Measurements from ENCODE around the gene MGAT5B.

MGAT5B gene

DNA sequence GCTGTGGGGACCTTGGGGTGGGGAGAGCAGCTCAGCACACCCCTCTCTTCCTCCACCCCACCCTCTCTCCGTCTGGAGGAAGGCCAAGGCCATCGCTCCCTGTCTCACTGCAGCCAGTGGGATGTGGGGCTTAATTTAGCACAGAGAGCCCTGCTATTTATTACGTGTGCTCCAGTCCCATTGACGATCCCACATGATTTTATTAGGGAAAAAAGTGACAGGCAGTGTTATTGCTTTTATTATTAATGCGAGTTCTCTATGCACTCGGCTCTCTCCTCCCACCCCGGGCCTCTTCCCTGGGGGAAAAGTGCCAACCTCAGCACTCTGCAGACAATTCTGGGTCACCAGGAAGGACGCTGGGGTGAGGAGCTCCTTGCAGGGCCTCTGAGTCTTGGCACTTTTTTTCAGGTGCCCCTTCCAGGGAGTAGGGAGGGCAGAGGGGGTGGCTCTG lies 57.3 kb downstream of the MGAT5B start:
- no peak for DNase-seq (ENCODE audit: low read depth, low spot score)
- Histone ChIP-seq H3K36me3 (ENCODE audit: control insufficient read depth, insufficient read depth, low read length) (no peaks in the 10 kb centered on the region), H3K4me3 (ENCODE audit: low read length) (no peak overlapping the region), H3K4me1 (ENCODE audit: control insufficient read depth, insufficient read depth, low read length) (no peaks in the 10 kb centered on the region), H3K27ac (ENCODE audit: low read length) (no peak overlapping the region), H3K9me3 (ENCODE audit: control insufficient read depth, insufficient read depth, low read length) (no peaks in the 10 kb centered on the region), H3K27me3 (ENCODE audit: control insufficient read depth, insufficient read depth, low read length) (no peaks in the 10 kb centered on the region)
- WGBS (ENCODE audit: insufficient coverage, insufficient read length) = no CpG with 5 or more reads among the region's 8 CpGs

GRCh38 chr17:76926237-76926866 lies 58.1 kb downstream of the MGAT5B start:
- Histone ChIP-seq H3K4me1 (ENCODE audit: control insufficient read depth, insufficient read depth, low read length) (no peaks in the 10 kb centered on the region), H3K27me3 (ENCODE audit: control insufficient read depth, insufficient read depth, low read length) (no peaks in the 10 kb centered on the region), H3K27ac (ENCODE audit: low read length) (no peak overlapping the region), H3K36me3 (ENCODE audit: control insufficient read depth, insufficient read depth, low read length) (no peaks in the 10 kb centered on the region), H3K9me3 (ENCODE audit: control insufficient read depth, insufficient read depth, low read length) (no peaks in the 10 kb centered on the region), H3K4me3 (ENCODE audit: low read length) (no peak overlapping the region)
- no peak for DNase-seq (ENCODE audit: low read depth, low spot score)
- WGBS (ENCODE audit: insufficient coverage, insufficient read length) = no CpG with 5 or more reads among the region's 17 CpGs

DNA sequence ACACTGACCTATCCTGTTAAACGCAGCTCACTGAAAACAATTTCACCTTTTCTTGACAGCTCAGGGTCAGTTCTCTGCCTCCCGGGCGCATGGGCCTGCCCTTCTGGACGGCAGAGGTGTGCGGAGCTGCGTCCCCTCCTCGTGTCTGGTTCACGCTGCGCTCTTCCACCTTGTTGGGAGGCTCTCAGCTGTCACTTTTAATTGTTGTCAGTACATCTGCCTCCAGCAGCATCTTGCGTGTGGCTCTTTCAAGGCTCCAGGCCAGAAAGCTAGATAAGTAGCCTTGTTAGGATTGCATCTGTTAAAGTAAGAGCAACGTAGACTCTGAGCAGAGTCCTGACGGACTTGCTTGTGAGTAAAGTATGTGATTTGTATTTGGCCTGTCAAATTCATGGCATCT lies 59.4 kb downstream of the MGAT5B start:
- H3K36me3 ChIP-seq (ENCODE audit: control insufficient read depth, insufficient read depth, low read length) = no peaks in the 10 kb centered on the region
- WGBS (ENCODE audit: insufficient coverage, insufficient read length) = no CpG with 5 or more reads among the region's 12 CpGs
- H3K27me3 ChIP-seq (ENCODE audit: control insufficient read depth, insufficient read depth, low read length) = no peaks in the 10 kb centered on the region
- H3K4me1 ChIP-seq (ENCODE audit: control insufficient read depth, insufficient read depth, low read length) = no peaks in the 10 kb centered on the region
- H3K27ac ChIP-seq (ENCODE audit: low read length) = no peak overlapping the region
- H3K9me3 ChIP-seq (ENCODE audit: control insufficient read depth, insufficient read depth, low read length) = no peaks in the 10 kb centered on the region
- H3K4me3 ChIP-seq (ENCODE audit: low read length) = no peak overlapping the region
- no peak for DNase-seq (ENCODE audit: low read depth, low spot score)

DNA sequence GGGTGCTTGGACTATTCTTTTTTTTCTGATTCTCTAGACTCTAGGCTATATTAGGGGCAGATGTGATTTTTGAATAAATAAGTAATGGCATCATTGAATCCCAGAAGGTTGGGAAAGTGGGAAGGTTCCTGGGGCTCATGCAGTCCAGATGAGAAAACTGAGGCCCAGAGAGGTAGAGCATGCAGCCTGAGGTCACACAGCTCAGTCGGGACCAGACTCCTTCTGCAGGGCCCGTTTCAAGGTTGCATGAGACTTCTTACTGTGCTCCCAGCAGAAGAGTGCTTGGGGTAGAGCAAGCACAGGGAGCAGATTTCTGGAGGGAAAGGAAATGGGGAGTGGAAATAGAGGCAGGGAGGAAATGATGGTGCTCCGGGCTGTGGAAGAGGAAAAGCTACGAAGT lies 59.8 kb downstream of the MGAT5B start:
- no peak overlapping the region for H3K4me3 ChIP-seq (ENCODE audit: low read length)
- no peaks in the 10 kb centered on the region for H3K4me1 ChIP-seq (ENCODE audit: control insufficient read depth, insufficient read depth, low read length)
- H3K9me3 ChIP-seq (ENCODE audit: control insufficient read depth, insufficient read depth, low read length) = no peaks in the 10 kb centered on the region
- no peak overlapping the region for H3K27ac ChIP-seq (ENCODE audit: low read length)
- WGBS (ENCODE audit: insufficient coverage, insufficient read length) = no CpG with 5 or more reads among the region's 4 CpGs
- no peak for DNase-seq (ENCODE audit: low read depth, low spot score)
- H3K27me3 ChIP-seq (ENCODE audit: control insufficient read depth, insufficient read depth, low read length) = no peaks in the 10 kb centered on the region
- H3K36me3 ChIP-seq (ENCODE audit: control insufficient read depth, insufficient read depth, low read length) = no peaks in the 10 kb centered on the region

DNA sequence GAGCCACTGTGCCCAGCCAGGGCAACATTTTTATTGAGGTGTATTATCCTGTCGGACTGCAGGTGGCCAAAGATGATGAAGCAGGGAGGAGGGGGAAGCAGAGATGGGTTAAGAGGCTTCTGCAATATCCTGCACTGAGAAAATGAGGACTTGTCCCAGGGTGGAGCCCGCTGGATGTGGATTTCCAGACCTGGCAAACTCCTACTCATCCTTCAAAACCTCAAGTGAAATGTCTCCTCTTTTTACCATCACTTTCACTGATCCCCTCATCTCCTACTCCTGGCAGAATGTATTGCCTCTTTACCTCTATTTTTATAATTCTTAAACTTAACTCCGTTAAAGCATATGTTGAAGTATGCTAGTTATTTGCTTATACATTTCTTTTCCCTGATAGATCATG lies 60.9 kb downstream of the MGAT5B start:
- Histone ChIP-seq H3K4me3 (ENCODE audit: low read length) (no peak overlapping the region), H3K4me1 (ENCODE audit: control insufficient read depth, insufficient read depth, low read length) (no peaks in the 10 kb centered on the region), H3K9me3 (ENCODE audit: control insufficient read depth, insufficient read depth, low read length) (no peaks in the 10 kb centered on the region), H3K27ac (ENCODE audit: low read length) (no peak overlapping the region), H3K27me3 (ENCODE audit: control insufficient read depth, insufficient read depth, low read length) (no peaks in the 10 kb centered on the region), H3K36me3 (ENCODE audit: control insufficient read depth, insufficient read depth, low read length) (no peaks in the 10 kb centered on the region)
- no peak for DNase-seq (ENCODE audit: low read depth, low spot score)
- 100% methylated on average over 1 of the region's 3 CpGs for WGBS (ENCODE audit: insufficient coverage, insufficient read length)

DNA sequence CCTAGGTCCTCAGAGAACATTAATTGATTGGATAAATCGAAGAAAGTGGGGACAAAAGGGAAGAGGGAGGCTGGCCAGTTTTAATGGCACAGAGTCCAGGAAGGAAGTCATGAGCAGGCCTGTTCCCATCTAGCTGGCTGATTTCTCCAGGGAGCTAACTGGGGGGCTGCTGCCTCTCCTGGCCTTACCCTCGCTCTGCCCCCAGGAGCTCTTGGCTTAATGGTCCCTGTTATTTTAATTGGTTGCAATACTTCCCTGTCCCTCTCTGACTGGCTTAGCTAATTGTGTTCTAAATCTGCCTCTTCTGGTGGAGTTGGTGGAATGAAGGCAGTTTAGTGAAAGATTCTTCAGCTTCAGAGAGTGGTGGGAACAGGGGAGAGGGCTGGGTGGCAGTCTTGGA lies 61.4 kb downstream of the MGAT5B start:
- Histone ChIP-seq H3K27ac (ENCODE audit: low read length) (no peak overlapping the region), H3K4me3 (ENCODE audit: low read length) (no peak overlapping the region), H3K27me3 (ENCODE audit: control insufficient read depth, insufficient read depth, low read length) (no peaks in the 10 kb centered on the region), H3K36me3 (ENCODE audit: control insufficient read depth, insufficient read depth, low read length) (no peaks in the 10 kb centered on the region), H3K9me3 (ENCODE audit: control insufficient read depth, insufficient read depth, low read length) (no peaks in the 10 kb centered on the region), H3K4me1 (ENCODE audit: control insufficient read depth, insufficient read depth, low read length) (no peaks in the 10 kb centered on the region)
- no CpG with 5 or more reads among the region's 2 CpGs for WGBS (ENCODE audit: insufficient coverage, insufficient read length)
- DNase-seq (ENCODE audit: low read depth, low spot score) = no peak

DNA sequence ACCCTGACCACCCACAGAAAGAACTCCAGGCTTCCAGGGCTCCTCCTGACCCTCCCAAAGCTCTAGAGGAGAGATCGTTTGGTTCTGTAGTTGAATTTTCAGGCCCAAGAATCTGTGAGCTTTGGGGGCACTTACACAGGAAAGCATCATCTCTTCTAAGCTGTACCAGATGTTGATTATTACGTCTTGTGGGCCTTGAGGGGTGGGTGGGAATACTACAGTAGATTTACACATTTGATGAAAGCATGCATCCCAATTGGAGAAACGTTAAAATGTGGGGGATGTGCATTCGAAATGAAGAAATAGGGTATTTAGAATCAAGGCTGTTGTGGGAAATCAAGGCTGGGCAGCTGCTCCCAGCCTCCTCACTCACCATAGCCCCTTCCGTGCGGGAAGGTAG lies 61.9 kb downstream of the MGAT5B start:
- no peaks in the 10 kb centered on the region for H3K4me1 ChIP-seq (ENCODE audit: control insufficient read depth, insufficient read depth, low read length)
- H3K36me3 ChIP-seq (ENCODE audit: control insufficient read depth, insufficient read depth, low read length) = no peaks in the 10 kb centered on the region
- no peak for DNase-seq (ENCODE audit: low read depth, low spot score)
- H3K9me3 ChIP-seq (ENCODE audit: control insufficient read depth, insufficient read depth, low read length) = no peaks in the 10 kb centered on the region
- H3K4me3 ChIP-seq (ENCODE audit: low read length) = no peak overlapping the region
- no peaks in the 10 kb centered on the region for H3K27me3 ChIP-seq (ENCODE audit: control insufficient read depth, insufficient read depth, low read length)
- no peak overlapping the region for H3K27ac ChIP-seq (ENCODE audit: low read length)
- WGBS (ENCODE audit: insufficient coverage, insufficient read length) = 100% methylated on average over 1 of the region's 6 CpGs

- H3K4me3 ChIP-seq (ENCODE audit: low read length) = no peak overlapping the region
- no peaks in the 10 kb centered on the region for H3K27me3 ChIP-seq (ENCODE audit: control insufficient read depth, insufficient read depth, low read length)
- no CpG with 5 or more reads among the region's 36 CpGs for WGBS (ENCODE audit: insufficient coverage, insufficient read length)
- DNase-seq (ENCODE audit: low read depth, low spot score) = no peak
- H3K27ac ChIP-seq (ENCODE audit: low read length) = no peak overlapping the region
- no peaks in the 10 kb centered on the region for H3K36me3 ChIP-seq (ENCODE audit: control insufficient read depth, insufficient read depth, low read length)
- no peaks in the 10 kb centered on the region for H3K4me1 ChIP-seq (ENCODE audit: control insufficient read depth, insufficient read depth, low read length)
- no peaks in the 10 kb centered on the region for H3K9me3 ChIP-seq (ENCODE audit: control insufficient read depth, insufficient read depth, low read length)
These were observed 64.5 kb downstream of the MGAT5B start for GRCh38 chr17:76932402-76933333.

- Histone ChIP-seq H3K9me3 (ENCODE audit: control insufficient read depth, insufficient read depth, low read length) (no peaks in the 10 kb centered on the region), H3K27me3 (ENCODE audit: control insufficient read depth, insufficient read depth, low read length) (no peaks in the 10 kb centered on the region), H3K27ac (ENCODE audit: low read length) (no peak overlapping the region), H3K4me3 (ENCODE audit: low read length) (no peak overlapping the region), H3K4me1 (ENCODE audit: control insufficient read depth, insufficient read depth, low read length) (no peaks in the 10 kb centered on the region), H3K36me3 (ENCODE audit: control insufficient read depth, insufficient read depth, low read length) (no peaks in the 10 kb centered on the region; the same call in 1 of the 2 replicates)
- no CpG with 5 or more reads among the region's 12 CpGs for WGBS (ENCODE audit: insufficient coverage, insufficient read length)
- DNase-seq (ENCODE audit: low read depth, low spot score) = no peak
These were observed 66.5 kb downstream of the MGAT5B start for GRCh38 chr17:76934561-76935320.

DNA sequence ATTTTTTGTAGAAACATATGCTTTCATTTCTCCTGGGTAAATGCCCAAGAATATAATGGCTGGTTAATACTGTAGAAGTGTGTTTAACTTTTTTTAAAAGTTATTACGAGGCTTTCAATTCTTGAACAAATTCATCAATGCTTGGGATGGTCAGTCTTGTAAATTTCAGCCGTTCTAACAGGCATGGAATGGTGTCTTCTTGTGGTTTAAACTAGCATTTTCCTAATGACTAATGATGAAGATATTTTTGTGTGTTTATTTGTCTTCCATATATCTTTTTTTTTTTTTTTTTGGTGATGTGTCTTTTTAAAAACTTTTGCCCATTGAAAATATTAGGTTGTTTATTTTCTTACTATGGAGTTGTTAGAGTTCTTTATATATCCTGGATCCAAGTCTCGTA lies 67.1 kb downstream of the MGAT5B start:
- Histone ChIP-seq H3K4me3 (ENCODE audit: low read length) (no peak overlapping the region), H3K4me1 (ENCODE audit: control insufficient read depth, insufficient read depth, low read length) (no peaks in the 10 kb centered on the region), H3K9me3 (ENCODE audit: control insufficient read depth, insufficient read depth, low read length) (no peaks in the 10 kb centered on the region), H3K36me3 (ENCODE audit: control insufficient read depth, insufficient read depth, low read length) (no peaks in the 10 kb centered on the region; the same call in 1 of the 2 replicates), H3K27ac (ENCODE audit: low read length) (no peak overlapping the region), H3K27me3 (ENCODE audit: control insufficient read depth, insufficient read depth, low read length) (no peaks in the 10 kb centered on the region)
- DNase-seq (ENCODE audit: low read depth, low spot score) = no peak
- no CpG with 5 or more reads among the region's 3 CpGs for WGBS (ENCODE audit: insufficient coverage, insufficient read length)
